Heart left ventricle (tissue), 16 donors: ENCODE data around the gene SNCA. TPM values are rescaled to one million over a fixed set of nuclear protein-coding genes. Genes with fewer than 3 reads are reported as not detected.

Source experiments
- ATAC-seq, 4 donors: fragments of 200-7000 bp; cut with Tn5 transposase; one replicate each; pipeline ENCODE4 v1.9.1; 2020 to 2022; ENCODE audit warnings: moderate library complexity in 4 of 4, mild to moderate bottlenecking in 3 of 4, moderate number of reproducible peaks in 1 of 4
- DNase-seq, 5 donors: peaks; one replicate each; pipeline ENCODE4 v3.0.0-alpha.2; 2020
- H3K27ac ChIP-seq, 12 donors: fragments of 200-600 bp; sonication (generic) in 4 of 12; one replicate each; pipeline versions ENCODE4 v1.5.0 to v1.8.0; 2016 to 2022; ENCODE audit warnings: mild to moderate bottlenecking in 2 of 12
- H3K27me3 ChIP-seq, 9 donors: fragments of 200-600 bp; sonication (generic) in 2 of 9; one replicate each; pipeline versions ENCODE4 v1.5.1 to v1.8.0; 2016 to 2022; ENCODE audit warnings: mild to moderate bottlenecking in 3 of 9
- H3K36me3 ChIP-seq, 9 donors: fragments of 200-600 bp; sonication (generic) in 2 of 9; one replicate each; pipeline versions ENCODE4 v1.5.0 to v1.8.0; 2018 to 2022; ENCODE audit warnings: mild to moderate bottlenecking in 2 of 9
- H3K4me1 ChIP-seq, 12 donors: fragments of 200-600 bp; sonication (generic) in 4 of 12; one replicate each; pipeline versions ENCODE4 v1.5.0 to v1.8.0; 2016 to 2022; ENCODE audit warnings: mild to moderate bottlenecking in 3 of 12
- H3K4me3 ChIP-seq, 12 donors: fragments of 200-600 bp; sonication (generic) in 4 of 12; one replicate each; pipeline versions ENCODE4 v1.5.0 to v1.8.0; 2017 to 2022; ENCODE audit warnings: mild to moderate bottlenecking in 9 of 12, moderate library complexity in 4 of 12
- H3K9me3 ChIP-seq, 12 donors: fragments of 200-600 bp; sonication (generic) in 4 of 12; one replicate each; pipeline versions ENCODE4 v1.5.0 to v1.8.0; 2016 to 2022; ENCODE audit warnings: mild to moderate bottlenecking in 1 of 12
- CTCF ChIP-seq, 12 donors: fragments of 200-600 bp; sonication (generic) in 4 of 12; IDR thresholded peaks; one replicate each; pipeline versions ENCODE4 v1.5.0 to v1.8.0; 2018 to 2022; ENCODE audit warnings: antibody characterized with exemption in 12 of 12, mild to moderate bottlenecking in 5 of 12
- POLR2A ChIP-seq, 2 donors: fragments of 450-650 bp; IDR thresholded peaks; one replicate each; pipeline ENCODE4 v1.6.1; 2017; ENCODE audit warnings: antibody characterized with exemption in 2 of 2, mild to moderate bottlenecking in 2 of 2, moderate library complexity in 2 of 2
- WGBS, 4 donors: extraction: QIAGEN DNeasy Blood & Tissue Kit in 2 of 4; methylation state at CpG; one replicate each; pipeline versions ENCODE4 v1.1.5 to v1.1.7; 2013 to 2018; 5-methylcytosine and 5-hydroxymethylcytosine counted together
- intact Hi-C, 10 donors: fragments of 100-400 bp; cut with DNase I; formaldehyde crosslinking; loops; one replicate each; pipeline versions ENCODE4 v1.11.1 to v1.14.2; 2022
- polyA plus RNA-seq, 2 donors: library from polyadenylated mRNA; stranded (reverse); fragments of 200-250 nt; gene quantifications; one replicate each; pipeline ENCODE4 v1.2.3, GENCODE V29; 2013
- total RNA-seq, 9 donors: library from RNA; depleted of rRNA in 2 of 9; stranded (reverse); fragments of >200 nt in 2 of 9; fragmentation: NEBNext Ultra II Directional in 3 of 9; extraction: Animal tissue kit (Norgen Biotek cat#: 25700) in 3 of 9; gene quantifications; one replicate each; pipeline versions ENCODE4 v1.1.0 to v1.2.4, GENCODE V29; 2016 to 2023
- donor health status: ischemic (EF 13 %, LVEDD 7.1; RV severe dilation, severe dysfunction).
- donor health status: healthy with polysubstance abuse.
- donor health status: DM: no; HTN: yes; CAD: no.
- donor health status: DM: no; HTN: no; CAD: no.
- donor health status: ischemic (EF 25% LVEDD 6.9; RV normal size, moderate dysfunction).
- donor health status: ischemic (EF 25% LVEDD 5.7; RV mildly dilated, moderate dysfunction).
- donor health status: healthy.
- donor health status: DM: yes; HTN: yes; CAD: no.
- donor health status: ischemic (EF 35%, LVEDD 5.7; RV mildly dilated, moderate dysfunction).
- donor health status: nonischemic (EF 11% LVEDD 7.7; RV severe dilation, severe dysfunction).
- donor health status: DM: yes; HTN: yes; CAD: no.
- donor health status: PGD.
- donor health status: ischemic (EF 29% LVEDD 5.4; RV normal size, mild dysfunction).
- donor health status: nonischemic (EF 23%, LVEDD 6.1; RV moderate dilation, normal function).

The SNCA gene
- total and polyA plus RNA-seq, 11 donors = 2.3 to 27.9 (median 5.5) TPM

GRCh38 chr4:89821612-89822011, 15.3 kb downstream of the SNCA start:
- Histone ChIP-seq H3K4me1 (peaks cover 0 to 7% (median 0%) of the 10 kb centered on the region in 12 donors), H3K4me3 (no peak overlapping the region), H3K36me3 (no peaks in the 10 kb centered on the region), H3K27ac (no peak overlapping the region), H3K27me3 (no peaks in the 10 kb centered on the region), H3K9me3 (no peaks in the 10 kb centered on the region)
- WGBS, 4 donors = 0 to 98% (median 69%) methylated on average over 1 of the region's 1 CpG
- no peak for TF ChIP-seq CTCF (IDR thresholded peaks at IDR 0.05)
- no peak for TF ChIP-seq POLR2A (IDR thresholded peaks at IDR 0.05)
- no peak for DNase-seq
- intact Hi-C loops = no loop called here
- ATAC-seq = no peak

- no peak for TF ChIP-seq POLR2A (IDR thresholded peaks at IDR 0.05)
- no peak for TF ChIP-seq CTCF (IDR thresholded peaks at IDR 0.05)
- Histone ChIP-seq H3K4me3 (no peak overlapping the region), H3K9me3 (no peaks in the 10 kb centered on the region), H3K36me3 (no peaks in the 10 kb centered on the region), H3K27me3 (no peaks in the 10 kb centered on the region), H3K27ac (no peak overlapping the region), H3K4me1 (peaks cover 0 to 7% (median 0%) of the 10 kb centered on the region in 12 donors)
- DNase-seq (no peak), ATAC-seq (no peak)
- WGBS, 4 donors = 80 to 93% (median 92%) methylated on average over 3 of the region's 3 CpGs
- intact Hi-C loops = no loop called here
Observed at GRCh38 chr4:89820010-89820409, 17.0 kb downstream of the SNCA start.

- ATAC-seq = no peak
- H3K27ac ChIP-seq = no peak overlapping the region
- no peak for DNase-seq
- H3K4me1 ChIP-seq = no peaks in the 10 kb centered on the region
- H3K27me3 ChIP-seq = no peaks in the 10 kb centered on the region
- intact Hi-C loops = no loop called here
- no peaks in the 10 kb centered on the region for H3K9me3 ChIP-seq
- 87 to 93% (median 90%) methylated on average over 3 of the region's 3 CpGs for WGBS, 4 donors
- no peaks in the 10 kb centered on the region for H3K36me3 ChIP-seq
- no peak overlapping the region for H3K4me3 ChIP-seq
- no peak for TF ChIP-seq CTCF (IDR thresholded peaks at IDR 0.05)
- no peak for TF ChIP-seq POLR2A (IDR thresholded peaks at IDR 0.05)
Observed at GRCh38 chr4:89814362-89814761, 22.6 kb downstream of the SNCA start.

GRCh38 chr4:89813197-89813596, 23.8 kb downstream of the SNCA start:
- Histone ChIP-seq H3K4me3 (no peak overlapping the region), H3K27me3 (no peaks in the 10 kb centered on the region), H3K9me3 (no peaks in the 10 kb centered on the region), H3K27ac (no peak overlapping the region), H3K4me1 (no peaks in the 10 kb centered on the region), H3K36me3 (no peaks in the 10 kb centered on the region)
- intact Hi-C loops = no loop called here
- no peak for TF ChIP-seq CTCF (IDR thresholded peaks at IDR 0.05)
- no peak for TF ChIP-seq POLR2A (IDR thresholded peaks at IDR 0.05)
- WGBS, 4 donors = 66 to 87% (median 79%) methylated on average over 2 of the region's 2 CpGs
- ATAC-seq = no peak
- no peak for DNase-seq
